Esophagus squamous epithelium (tissue), 5 donors: ENCODE measurements around the gene HOXD4. TPM values are rescaled to one million over a fixed set of nuclear protein-coding genes. Genes with fewer than 3 reads are reported as not detected.

Experiments used
- DNase-seq: peaks from one replicate; lab custom pipeline; 2025; lab: John Stamatoyannopoulos, UW
- H3K27ac ChIP-seq, 4 donors: fragments of 200-600 bp; sonication (generic); one replicate each; pipeline ENCODE4 v1.5.1; 2016 to 2019; ENCODE audit warnings: mild to moderate bottlenecking in 1 of 4
- H3K27me3 ChIP-seq, 4 donors: fragments of 200-600 bp; sonication (generic); 1 replicate in 3 of 4; 2 replicates in 1 of 4; pipeline versions ENCODE4 v1.5.1 to v1.6.0; 2017 to 2021; ENCODE audit warnings: antibody characterized with exemption in 1 of 4
- H3K36me3 ChIP-seq, 3 donors: fragments of 200-600 bp; sonication (generic); one replicate each; pipeline ENCODE4 v1.5.1; 2016 to 2019
- H3K4me1 ChIP-seq, 3 donors: fragments of 200-600 bp; sonication (generic); one replicate each; pipeline ENCODE4 v1.5.1; 2017 to 2019
- H3K4me3 ChIP-seq, 4 donors: fragments of 200-600 bp; sonication (generic); 1 replicate in 3 of 4; 2 replicates in 1 of 4; pipeline ENCODE4 v1.5.1; 2016 to 2019; ENCODE audit warnings: mild to moderate bottlenecking in 2 of 4, moderate library complexity in 1 of 4
- H3K9me3 ChIP-seq, 3 donors: fragments of 200-600 bp; sonication (generic); one replicate each; pipeline ENCODE4 v1.5.1; 2016 to 2019
- CTCF ChIP-seq, 6 experiments: fragments of 450-650 bp in 4 of 6; fragments of 200-600 bp in 2 of 6; sonication (generic) in 2 of 6; IDR thresholded peaks; one replicate each; pipeline ENCODE4 v1.5.1; 2016 to 2019; ENCODE audit warnings: antibody characterized with exemption in 6 of 6, mild to moderate bottlenecking in 4 of 6, moderate library complexity in 4 of 6
- POLR2A ChIP-seq, 4 donors: fragments of 450-650 bp; IDR thresholded peaks; one replicate each; pipeline ENCODE4 v1.6.1; 2017; ENCODE audit warnings: antibody characterized with exemption in 4 of 4, mild to moderate bottlenecking in 4 of 4, moderate library complexity in 3 of 4
- WGBS, 2 donors: methylation state at CpG; one replicate each; pipeline ENCODE4 v1.1.5; 2018; 5-methylcytosine and 5-hydroxymethylcytosine counted together
- intact Hi-C: fragments of 100-400 bp; cut with DNase I; formaldehyde crosslinking; loops from one replicate; pipeline ENCODE4 v1.15.0; 2022
- total RNA-seq, 4 donors: library from RNA; depleted of rRNA; stranded (reverse); fragments of >200 nt; gene quantifications; one replicate each; pipeline ENCODE4 v1.1.0, GENCODE V29; 2016
- donor health status: DM: yes; HTN: yes; CAD: no.

Gene HOXD4
- total RNA-seq, 4 donors from 2014 or later = 0.31 to 2.5 TPM; not detected in 2

DNA sequence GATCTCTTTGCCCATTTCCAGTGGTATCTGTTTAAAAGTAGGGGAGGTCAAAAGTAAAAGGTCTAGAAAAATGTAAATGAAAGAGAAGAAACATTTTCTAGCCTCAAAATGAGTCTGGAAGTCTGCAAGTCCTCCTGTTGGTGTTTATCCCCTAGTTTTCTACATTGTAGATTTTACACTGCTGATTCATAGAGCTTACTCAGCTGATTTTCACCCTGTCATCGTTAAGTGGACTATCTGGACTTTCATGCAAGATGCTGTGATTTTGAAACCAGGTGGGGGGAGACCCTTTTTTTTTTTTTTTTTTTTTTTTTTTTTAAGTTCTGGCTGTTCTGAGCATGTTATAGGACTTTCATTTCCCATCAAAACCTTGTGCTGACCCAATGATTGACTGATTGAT is 16.0 kb downstream of the HOXD4 start:
- no peak for TF ChIP-seq POLR2A (IDR thresholded peaks at IDR 0.05)
- no peak for TF ChIP-seq CTCF (IDR thresholded peaks at IDR 0.05)
- H3K27ac ChIP-seq = no peak overlapping the region
- H3K4me3 ChIP-seq = no peak overlapping the region
- no peaks in the 10 kb centered on the region for H3K9me3 ChIP-seq
- H3K27me3 ChIP-seq = peaks cover 31 to 100% (median 49%) of the 10 kb centered on the region in 4 donors
- H3K4me1 ChIP-seq = peaks cover 0 to 29% (median 0%) of the 10 kb centered on the region in 3 donors
- WGBS, 2 donors = 38 to 48% methylated on average over 1 of the region's 1 CpG
- no peak for DNase-seq
- intact Hi-C loops = no loop called here
- H3K36me3 ChIP-seq = no peaks in the 10 kb centered on the region

DNA sequence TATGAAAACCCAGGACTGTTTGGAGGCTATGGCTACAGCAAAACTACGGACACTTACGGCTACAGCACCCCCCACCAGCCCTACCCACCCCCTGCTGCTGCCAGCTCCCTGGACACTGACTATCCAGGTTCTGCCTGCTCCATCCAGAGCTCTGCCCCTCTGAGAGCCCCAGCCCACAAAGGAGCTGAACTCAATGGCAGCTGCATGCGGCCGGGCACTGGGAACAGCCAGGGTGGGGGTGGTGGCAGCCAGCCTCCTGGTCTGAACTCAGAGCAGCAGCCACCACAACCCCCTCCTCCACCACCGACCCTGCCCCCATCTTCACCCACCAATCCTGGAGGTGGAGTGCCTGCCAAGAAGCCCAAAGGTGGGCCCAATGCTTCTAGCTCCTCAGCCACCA is 17.8 kb downstream of the HOXD4 start:
- Histone ChIP-seq H3K9me3 (no peaks in the 10 kb centered on the region), H3K4me1 (peaks cover 0 to 22% (median 0%) of the 10 kb centered on the region in 3 donors), H3K27me3 (peaks cover 25 to 100% (median 45%) of the 10 kb centered on the region in 4 donors), H3K27ac (no peak overlapping the region), H3K4me3 (no peak overlapping the region), H3K36me3 (no peaks in the 10 kb centered on the region)
- no peak for DNase-seq
- TF ChIP-seq POLR2A (IDR thresholded peaks at IDR 0.05) = no peak
- whole genome bisulfite sequencing, 2 donors = 69 to 82% methylated on average over 2 of the region's 5 CpGs
- intact Hi-C loops = no loop called here

- H3K27me3 ChIP-seq = peaks cover 23 to 100% (median 43%) of the 10 kb centered on the region in 4 donors
Measured at GRCh38 chr2:176169711-176170110, 18.4 kb downstream of the HOXD4 start.

GRCh38 chr2:176170602-176171305 is 19.4 kb downstream of the HOXD4 start:
- no peak overlapping the region for H3K27ac ChIP-seq
- TF ChIP-seq CTCF (IDR thresholded peaks at IDR 0.05) = no peak
- TF ChIP-seq POLR2A (IDR thresholded peaks at IDR 0.05) = no peak
- H3K9me3 ChIP-seq = no peaks in the 10 kb centered on the region
- H3K4me3 ChIP-seq = no peak overlapping the region
- H3K36me3 ChIP-seq = no peaks in the 10 kb centered on the region
- no peak for DNase-seq
- H3K4me1 ChIP-seq = peaks cover 0 to 19% (median 0%) of the 10 kb centered on the region in 3 donors
- intact Hi-C loops = no loop called here
- H3K27me3 ChIP-seq = peaks cover 23 to 100% (median 42%) of the 10 kb centered on the region in 4 donors
- 88 to 91% methylated on average over 1 of the region's 1 CpG for WGBS, 2 donors

More at GRCh38 chr2:176169711-176170110, 18.4 kb downstream of the HOXD4 start:
- Histone ChIP-seq H3K4me3 (no peak overlapping the region), H3K27ac (no peak overlapping the region), H3K9me3 (no peaks in the 10 kb centered on the region), H3K36me3 (no peaks in the 10 kb centered on the region), H3K4me1 (peaks cover 0 to 23% (median 0%) of the 10 kb centered on the region in 3 donors)
- WGBS, 2 donors = 66 to 72% methylated on average over 2 of the region's 2 CpGs
- TF ChIP-seq CTCF (IDR thresholded peaks at IDR 0.05) (no peak), POLR2A (IDR thresholded peaks at IDR 0.05) (no peak)
- intact Hi-C loops = no loop called here
- DNase-seq = no peak

DNA sequence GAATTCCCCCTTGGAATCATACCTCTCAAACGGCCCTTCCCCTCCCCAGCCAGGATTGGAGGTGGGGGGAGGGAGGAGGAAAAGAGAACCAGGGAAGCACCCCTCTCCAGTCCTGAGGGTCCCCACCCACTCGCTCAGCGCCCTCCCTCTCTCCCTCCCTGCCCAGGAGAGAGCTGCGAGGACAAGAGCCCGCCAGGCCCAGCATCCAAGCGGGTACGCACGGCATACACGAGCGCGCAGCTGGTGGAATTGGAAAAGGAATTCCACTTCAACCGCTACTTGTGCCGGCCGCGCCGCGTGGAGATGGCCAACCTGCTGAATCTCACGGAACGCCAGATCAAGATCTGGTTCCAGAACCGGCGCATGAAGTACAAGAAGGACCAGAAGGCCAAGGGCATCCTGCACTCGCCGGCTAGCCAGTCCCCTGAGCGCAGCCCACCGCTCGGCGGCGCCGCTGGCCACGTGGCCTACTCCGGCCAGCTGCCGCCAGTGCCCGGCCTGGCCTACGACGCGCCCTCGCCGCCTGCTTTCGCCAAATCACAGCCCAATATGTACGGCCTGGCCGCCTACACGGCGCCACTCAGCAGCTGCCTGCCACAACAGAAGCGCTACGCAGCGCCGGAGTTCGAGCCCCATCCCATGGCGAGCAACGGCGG is 20.1 kb downstream of the HOXD4 start:
- DNase-seq = no peak
- H3K27me3 ChIP-seq = peaks cover 23 to 100% (median 42%) of the 10 kb centered on the region in 4 donors
- H3K4me3 ChIP-seq = peak overlapping the region in 1 of 4 donors; percentile 26
- TF ChIP-seq CTCF (IDR thresholded peaks at IDR 0.05) (no peak), POLR2A (IDR thresholded peaks at IDR 0.05) (no peak)
- no peak overlapping the region for H3K27ac ChIP-seq
- WGBS, 2 donors = 0 to 64% methylated on average over 1 to 5 of the region's 51 CpGs
- intact Hi-C loops = no loop called here
- H3K4me1 ChIP-seq = peaks cover 0 to 19% (median 0%) of the 10 kb centered on the region in 3 donors
- no peaks in the 10 kb centered on the region for H3K9me3 ChIP-seq
- H3K36me3 ChIP-seq = no peaks in the 10 kb centered on the region
